HG02981 (cell line): Measurements from ENCODE around the gene EYA4.

Source experiments
- ATAC-seq: cut with Tn5 transposase; IDR thresholded peaks from one replicate; pipeline ENCODE4 v1.9.1; 2021; ENCODE audit warnings: mild to moderate bottlenecking, moderate library complexity; ENCODE audit not compliant: unreplicated experiment

EYA4 gene

GRCh38 chr6:133343220-133343619 is 102.1 kb downstream of the EYA4 start:
- ATAC-seq: no peak

GRCh38 chr6:133348846-133349245 is 107.7 kb downstream of the EYA4 start:
- ATAC-seq: no peak

GRCh38 chr6:133350928-133351327 is 109.8 kb downstream of the EYA4 start:
- no peak for ATAC-seq

GRCh38 chr6:133352046-133352445 is 110.9 kb downstream of the EYA4 start:
- no peak for ATAC-seq

- ATAC-seq: no peak
Measured at GRCh38 chr6:133353061-133353460, 111.9 kb downstream of the EYA4 start.

DNA sequence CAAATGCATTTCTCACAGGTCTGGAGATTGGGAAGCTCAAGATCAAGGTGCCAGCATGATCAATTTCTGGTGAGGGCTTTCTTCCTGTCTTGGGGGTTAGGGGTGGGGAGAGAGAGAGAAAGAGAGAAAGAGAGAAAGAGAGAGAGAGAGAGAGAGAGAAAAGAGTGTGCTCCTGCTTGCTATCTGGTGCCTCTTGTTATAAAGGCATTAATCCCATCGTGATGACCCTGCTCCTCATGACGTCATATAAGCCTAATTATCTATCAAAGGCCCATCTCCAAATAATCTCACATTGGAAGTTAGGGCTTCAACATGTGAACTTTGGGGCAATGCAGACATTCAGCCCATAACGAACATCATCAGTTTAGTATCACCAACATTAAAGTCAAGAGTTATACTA is 114.8 kb downstream of the EYA4 start:
- no peak for ATAC-seq

GRCh38 chr6:133358574-133359150 is 117.5 kb downstream of the EYA4 start:
- no peak for ATAC-seq

DNA sequence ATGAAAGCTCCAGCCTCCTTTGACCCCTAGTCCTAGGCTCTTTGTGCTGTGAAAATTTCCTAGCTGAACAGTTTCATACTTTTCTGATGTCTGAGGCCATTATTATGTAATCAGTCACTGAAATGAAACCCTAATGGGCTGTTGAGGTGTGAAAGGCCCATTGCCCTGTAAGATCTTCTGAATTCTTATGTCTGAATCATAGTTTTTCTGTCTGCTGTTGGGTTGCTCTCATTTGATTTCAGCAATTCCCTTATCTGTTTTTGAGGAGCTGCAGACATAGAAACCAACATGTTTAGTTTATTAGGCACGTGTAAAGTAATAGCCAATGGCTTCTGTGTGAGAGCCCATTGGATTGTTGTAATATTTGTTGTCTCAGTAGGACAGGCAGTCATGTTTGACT is 118.1 kb downstream of the EYA4 start:
- ATAC-seq: no peak

DNA sequence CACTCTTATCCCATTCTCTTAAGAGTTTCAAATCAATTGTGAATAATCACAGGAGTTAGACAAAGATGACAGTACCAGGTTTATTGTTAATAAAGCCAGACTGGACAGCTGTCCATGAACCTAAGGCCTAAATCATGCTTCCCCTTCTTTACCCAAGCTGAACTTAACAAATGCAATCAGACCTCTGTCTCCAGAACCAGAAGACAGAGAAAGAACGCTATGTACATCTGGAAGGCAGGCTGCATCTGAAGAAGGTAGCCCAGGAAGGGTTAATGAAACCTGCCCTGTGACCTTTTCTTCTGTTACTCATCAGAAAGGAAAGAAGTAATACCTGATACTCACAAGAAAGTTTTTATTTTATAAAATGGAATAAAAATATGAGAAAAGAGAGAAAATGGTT is 118.6 kb downstream of the EYA4 start:
- ATAC-seq: no peak

DNA sequence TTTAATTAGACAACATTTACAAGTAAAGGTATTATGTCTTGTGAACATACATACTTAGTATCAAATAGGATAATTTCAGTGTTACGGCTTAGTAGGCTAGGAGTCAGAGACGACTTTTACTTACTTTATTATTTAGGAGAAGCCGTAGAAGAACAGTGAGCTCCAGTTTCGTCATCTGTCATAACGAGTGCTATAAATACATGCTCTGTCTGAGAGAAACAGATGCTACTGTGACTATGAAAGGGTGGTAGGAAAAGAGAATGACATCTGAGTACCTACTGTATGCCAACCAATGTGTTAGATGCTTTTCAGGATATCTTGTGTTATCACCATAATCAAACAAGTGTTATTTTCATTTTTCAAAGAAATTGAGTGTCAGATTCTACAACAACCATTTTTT is 119.0 kb downstream of the EYA4 start:
- no peak for ATAC-seq

- no peak for ATAC-seq
Measured at GRCh38 chr6:133362813-133363212, 121.7 kb downstream of the EYA4 start.

DNA sequence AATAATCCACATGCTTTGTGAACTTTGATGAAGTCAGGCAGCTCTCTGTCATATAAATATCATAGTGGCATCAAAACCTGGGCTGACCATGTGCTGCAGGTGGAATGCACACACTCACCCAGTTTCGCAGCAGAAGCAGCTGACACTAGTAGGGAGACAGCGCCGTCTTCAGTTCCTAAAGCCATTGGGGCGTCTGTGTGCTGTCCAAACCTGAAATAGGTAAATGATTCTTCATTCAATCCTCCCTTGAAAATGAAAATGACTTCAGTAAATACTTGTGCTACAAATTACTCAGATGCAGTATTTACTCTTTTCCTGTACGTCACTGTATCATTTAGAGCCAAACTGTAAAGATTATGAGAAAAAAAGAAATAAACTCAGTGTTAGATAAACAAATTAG is 127.5 kb downstream of the EYA4 start:
- no peak for ATAC-seq

DNA sequence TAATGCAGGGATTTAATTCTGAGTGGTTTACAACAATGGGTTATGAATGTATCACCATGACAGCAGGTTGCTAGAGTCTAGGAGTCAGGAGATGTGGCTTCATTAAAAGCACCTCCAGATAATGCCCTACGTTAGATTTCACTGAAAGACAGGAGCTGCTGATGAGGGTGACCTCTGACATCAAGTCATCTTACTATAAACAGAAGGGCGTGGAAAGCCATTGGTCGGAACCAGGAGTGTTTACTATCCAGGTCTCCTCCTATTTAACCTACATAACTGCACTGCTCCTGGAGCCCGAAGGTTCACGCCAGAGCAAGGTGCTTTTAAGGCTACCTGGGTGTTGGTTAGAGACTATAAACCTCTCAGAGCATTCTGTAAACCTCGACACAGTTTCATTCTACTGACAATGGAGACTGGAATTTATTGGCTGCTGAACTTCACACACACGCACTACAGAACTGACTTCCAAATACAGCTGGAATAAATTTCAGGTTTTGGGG is 128.7 kb downstream of the EYA4 start:
- ATAC-seq: no peak

GRCh38 chr6:133376743-133377142 is 135.6 kb downstream of the EYA4 start:
- no peak for ATAC-seq

DNA sequence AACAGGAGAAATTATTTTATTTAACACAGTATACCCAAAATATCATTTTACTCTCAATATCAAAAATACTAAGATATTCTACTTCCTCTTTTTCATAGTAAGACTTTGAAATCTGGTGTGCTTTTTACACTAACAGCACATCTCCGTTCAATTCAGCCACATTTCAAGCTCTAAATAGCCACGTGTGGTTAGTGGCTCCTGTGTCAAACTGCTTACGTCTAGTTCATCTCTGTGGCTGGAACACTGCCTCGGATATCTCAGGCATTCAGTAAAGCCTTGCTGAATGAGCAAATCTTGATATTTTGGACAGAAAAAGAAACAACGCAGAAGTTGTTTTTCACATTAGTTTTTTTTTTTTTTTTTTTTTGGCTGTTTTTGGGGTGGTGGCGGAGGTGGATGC is 136.1 kb downstream of the EYA4 start:
- ATAC-seq: no peak

- ATAC-seq: no peak
Measured at GRCh38 chr6:133380047-133380446, 138.9 kb downstream of the EYA4 start.

DNA sequence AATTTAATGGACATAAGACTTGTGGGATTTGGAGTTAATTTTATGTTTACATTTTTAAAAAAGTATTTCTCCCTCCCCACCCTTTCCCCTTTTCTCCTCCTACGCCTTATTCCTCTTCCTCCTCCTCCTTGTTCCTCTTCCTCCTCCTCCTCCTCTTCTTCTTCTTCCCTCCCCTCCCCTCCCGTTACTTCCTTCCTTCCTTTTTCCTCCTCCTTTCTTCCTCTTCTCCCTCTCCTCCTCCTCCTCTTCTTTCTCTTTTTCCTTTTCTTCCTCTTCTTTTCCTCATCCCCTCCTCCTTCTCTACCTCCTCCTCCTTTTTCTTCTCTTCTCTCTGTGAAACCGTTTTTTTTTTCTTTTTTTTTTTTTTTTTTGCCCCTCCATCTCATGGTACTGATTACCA is 139.6 kb downstream of the EYA4 start:
- no peak for ATAC-seq

- no peak for ATAC-seq
Measured at GRCh38 chr6:133388731-133389130, 147.6 kb downstream of the EYA4 start.

DNA sequence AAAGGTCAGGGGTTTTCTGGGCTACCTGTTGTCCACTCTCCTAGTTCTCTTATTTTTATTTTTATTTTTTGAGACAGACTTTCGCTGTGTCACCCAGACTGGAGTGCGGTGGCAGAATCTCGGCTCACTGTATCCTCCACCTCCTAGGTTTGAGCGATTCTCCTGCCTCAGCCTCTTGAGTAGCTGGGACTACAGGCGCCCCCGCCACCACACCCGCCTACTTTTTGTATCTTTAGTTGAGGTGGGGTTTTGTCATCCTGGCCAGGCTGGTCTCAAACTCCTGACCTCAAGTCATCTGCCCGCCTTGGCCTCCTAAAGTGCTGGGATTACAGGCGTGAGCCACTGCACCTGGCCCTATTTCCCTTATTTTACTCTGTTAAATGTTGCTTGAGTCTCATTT is 149.0 kb downstream of the EYA4 start:
- ATAC-seq: no peak

DNA sequence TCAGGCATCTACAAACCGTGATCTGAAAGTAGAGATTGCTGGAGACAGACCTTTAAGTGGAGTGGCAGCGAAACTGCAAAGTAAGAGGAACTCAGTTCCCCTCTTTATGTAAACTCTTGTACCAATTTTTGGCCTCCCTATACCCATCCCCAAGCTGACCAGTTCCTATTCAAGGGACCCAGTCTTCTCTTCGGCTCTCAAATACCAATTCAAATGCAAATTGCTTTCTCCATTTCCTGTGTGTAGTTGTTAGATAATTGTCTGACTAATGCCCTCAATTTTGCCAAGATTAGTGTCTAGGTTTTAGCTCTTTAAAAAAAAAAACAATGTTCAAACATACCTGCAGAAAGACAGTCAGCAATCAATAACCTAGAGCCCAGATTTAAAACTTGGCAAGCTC is 150.9 kb downstream of the EYA4 start:
- ATAC-seq: no peak

- no peak for ATAC-seq
Measured at GRCh38 chr6:133392641-133393040, 151.5 kb downstream of the EYA4 start.

- ATAC-seq: no peak
Measured at GRCh38 chr6:133393891-133394290, 152.7 kb downstream of the EYA4 start.

DNA sequence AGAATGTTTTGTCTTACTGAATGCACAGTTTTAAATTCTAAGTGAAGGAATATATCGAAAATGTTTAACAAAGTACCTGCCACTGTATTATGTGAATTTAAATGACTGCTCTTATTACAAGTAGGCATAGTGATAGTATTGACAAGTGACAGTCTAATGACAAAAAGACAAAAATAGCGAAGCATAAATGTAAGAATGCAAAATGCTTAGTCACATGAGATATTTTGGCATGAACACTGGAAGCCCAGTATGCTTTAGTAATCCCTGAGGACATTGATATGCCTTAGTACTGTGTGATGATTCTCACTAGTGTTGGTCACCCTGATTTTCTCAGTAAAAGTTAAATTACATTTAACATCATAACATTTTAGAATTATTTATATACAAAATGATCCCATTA is 153.5 kb downstream of the EYA4 start:
- no peak for ATAC-seq
